ES-I3 (cell line): ENCODE results near the gene ANXA5.

Experiments used
- H3K36me3 ChIP-seq: 2 replicates; pipeline ENCODE4 v1.6.1; 2013; ENCODE audit warnings: mild to moderate bottlenecking, low read length, control low read depth, moderate library complexity; ENCODE audit not compliant: insufficient read depth
- H3K4me1 ChIP-seq: 2 replicates; pipeline ENCODE4 v1.6.1; 2013; ENCODE audit warnings: mild to moderate bottlenecking, control low read depth, low read length; ENCODE audit not compliant: insufficient read depth
- H3K9ac ChIP-seq: 2 replicates; pipeline ENCODE4 v1.6.1; 2013; ENCODE audit warnings: low read depth, mild to moderate bottlenecking, low read length, moderate library complexity
- H3K9me3 ChIP-seq: 2 replicates; pipeline ENCODE4 v1.6.1; 2013; ENCODE audit warnings: mild to moderate bottlenecking, low read length, moderate library complexity; ENCODE audit not compliant: control insufficient read depth, insufficient read depth

The ANXA5 gene

GRCh38 chr4:121726642-121727268 lies 30.0 kb upstream of the ANXA5 start:
- no peaks in the 10 kb centered on the region for H3K36me3 ChIP-seq
- no peak overlapping the region for H3K9ac ChIP-seq
- H3K4me1 ChIP-seq = no peaks in the 10 kb centered on the region
- H3K9me3 ChIP-seq = no peaks in the 10 kb centered on the region

- Histone ChIP-seq H3K9ac (no peak overlapping the region), H3K9me3 (no peaks in the 10 kb centered on the region), H3K36me3 (no peaks in the 10 kb centered on the region)
Observed at GRCh38 chr4:121724671-121725070, 27.9 kb upstream of the ANXA5 start.

GRCh38 chr4:121721700-121722099 lies 24.9 kb upstream of the ANXA5 start:
- H3K9ac ChIP-seq = no peak overlapping the region
- no peaks in the 10 kb centered on the region for H3K36me3 ChIP-seq
- no peaks in the 10 kb centered on the region for H3K9me3 ChIP-seq
- peaks cover 7% of the 10 kb centered on the region for H3K4me1 ChIP-seq

More at GRCh38 chr4:121724671-121725070, 27.9 kb upstream of the ANXA5 start:
- peaks cover 7% of the 10 kb centered on the region for H3K4me1 ChIP-seq

GRCh38 chr4:121720109-121720508 lies 23.3 kb upstream of the ANXA5 start:
- Histone ChIP-seq H3K9me3 (no peaks in the 10 kb centered on the region), H3K9ac (no peak overlapping the region; the same call in 1 of the 2 replicates), H3K4me1 (peaks cover 7% of the 10 kb centered on the region), H3K36me3 (no peaks in the 10 kb centered on the region)

GRCh38 chr4:121717680-121718237 lies 21.0 kb upstream of the ANXA5 start:
- no peak overlapping the region for H3K9ac ChIP-seq
- H3K4me1 ChIP-seq = peaks cover 10% of the 10 kb centered on the region
- H3K9me3 ChIP-seq = no peaks in the 10 kb centered on the region
- H3K36me3 ChIP-seq = no peaks in the 10 kb centered on the region

- Histone ChIP-seq H3K9me3 (no peaks in the 10 kb centered on the region), H3K4me1 (peaks cover 20% of the 10 kb centered on the region), H3K36me3 (no peaks in the 10 kb centered on the region), H3K9ac (no peak overlapping the region)
Observed at GRCh38 chr4:121714548-121714947, 17.8 kb upstream of the ANXA5 start.

- no peak overlapping the region for H3K9ac ChIP-seq
- no peaks in the 10 kb centered on the region for H3K9me3 ChIP-seq
- peaks cover 23% of the 10 kb centered on the region for H3K4me1 ChIP-seq
- H3K36me3 ChIP-seq = no peaks in the 10 kb centered on the region
Observed at GRCh38 chr4:121712783-121713182, 16.0 kb upstream of the ANXA5 start.

GRCh38 chr4:121712001-121712651 lies 15.3 kb upstream of the ANXA5 start:
- no peaks in the 10 kb centered on the region for H3K9me3 ChIP-seq
- peak overlapping the region; percentile 23; the same call in 1 of the 2 replicates for H3K9ac ChIP-seq
- no peaks in the 10 kb centered on the region for H3K36me3 ChIP-seq
- H3K4me1 ChIP-seq = peaks cover 23% of the 10 kb centered on the region

- Histone ChIP-seq H3K36me3 (no peaks in the 10 kb centered on the region), H3K9ac (peak overlapping the region; percentile 23), H3K4me1 (peaks cover 23% of the 10 kb centered on the region), H3K9me3 (no peaks in the 10 kb centered on the region)
Observed at GRCh38 chr4:121711263-121712000, 14.7 kb upstream of the ANXA5 start.

GRCh38 chr4:121709766-121710405 lies 13.1 kb upstream of the ANXA5 start:
- Histone ChIP-seq H3K36me3 (no peaks in the 10 kb centered on the region), H3K9me3 (no peaks in the 10 kb centered on the region), H3K9ac (no peak overlapping the region), H3K4me1 (peaks cover 31% of the 10 kb centered on the region)

- peaks cover 2% of the 10 kb centered on the region for H3K9me3 ChIP-seq
- no peak overlapping the region for H3K9ac ChIP-seq
- H3K4me1 ChIP-seq = peaks cover 27% of the 10 kb centered on the region
- H3K36me3 ChIP-seq = no peaks in the 10 kb centered on the region
Observed at GRCh38 chr4:121707344-121707743, 10.6 kb upstream of the ANXA5 start.

GRCh38 chr4:121706595-121707021 lies 9.8 kb upstream of the ANXA5 start:
- no peaks in the 10 kb centered on the region for H3K36me3 ChIP-seq
- H3K4me1 ChIP-seq = peaks cover 22% of the 10 kb centered on the region
- H3K9ac ChIP-seq = no peak overlapping the region
- H3K9me3 ChIP-seq = peaks cover 4% of the 10 kb centered on the region

- no peaks in the 10 kb centered on the region for H3K36me3 ChIP-seq
Observed at GRCh38 chr4:121705521-121705920, 8.7 kb upstream of the ANXA5 start.

GRCh38 chr4:121702136-121702535 lies 5.4 kb upstream of the ANXA5 start:
- H3K4me1 ChIP-seq = peaks cover 23% of the 10 kb centered on the region
- no peak overlapping the region for H3K9ac ChIP-seq
- no peaks in the 10 kb centered on the region for H3K36me3 ChIP-seq
- H3K9me3 ChIP-seq = peaks cover 4% of the 10 kb centered on the region

More at GRCh38 chr4:121705521-121705920, 8.7 kb upstream of the ANXA5 start:
- Histone ChIP-seq H3K9me3 (peaks cover 4% of the 10 kb centered on the region), H3K4me1 (peaks cover 18% of the 10 kb centered on the region), H3K9ac (no peak overlapping the region)
